GM18505 (cell line): ENCODE results near the gene C5orf15.

ENCODE experiments used
- ATAC-seq: cut with Tn5 transposase; IDR thresholded peaks from one replicate; pipeline ENCODE4 v1.9.1; 2021; ENCODE audit not compliant: unreplicated experiment
- POLR2A ChIP-seq: IDR thresholded peaks from 4 replicates; pipeline ENCODE4 v1.6.1; 2011; ENCODE audit warnings: borderline replicate concordance; ENCODE audit not compliant: insufficient read depth, insufficient read length; ENCODE audit errors: extremely low read depth

The C5orf15 gene

GRCh38 chr5:133933169-133933509 is 35.3 kb downstream of the C5orf15 start:
- no peak for ATAC-seq
- no peak for TF ChIP-seq POLR2A

GRCh38 chr5:133932441-133933168 is 35.8 kb downstream of the C5orf15 start:
- no peak for ATAC-seq
- no peak for TF ChIP-seq POLR2A

- no peak for TF ChIP-seq POLR2A
- no peak for ATAC-seq
Observed at GRCh38 chr5:133931546-133931945, 36.9 kb downstream of the C5orf15 start.

- no peak for TF ChIP-seq POLR2A
- ATAC-seq = no peak
Observed at GRCh38 chr5:133930813-133931090, 37.7 kb downstream of the C5orf15 start.

GRCh38 chr5:133930061-133930812 is 38.2 kb downstream of the C5orf15 start:
- ATAC-seq = no peak
- TF ChIP-seq POLR2A = peak; percentile 52

- peak; percentile 1 for TF ChIP-seq POLR2A
- ATAC-seq = no peak
Observed at GRCh38 chr5:133928587-133929393, 39.6 kb downstream of the C5orf15 start.

GRCh38 chr5:133927300-133928180 is 40.9 kb downstream of the C5orf15 start:
- no peak for TF ChIP-seq POLR2A
- no peak for ATAC-seq

GRCh38 chr5:133926489-133927299 is 41.7 kb downstream of the C5orf15 start:
- no peak for ATAC-seq
- TF ChIP-seq POLR2A = no peak

- TF ChIP-seq POLR2A = no peak
- ATAC-seq = no peak
Observed at GRCh38 chr5:133925866-133926488, 42.4 kb downstream of the C5orf15 start.

- no peak for ATAC-seq
- TF ChIP-seq POLR2A = no peak
Observed at GRCh38 chr5:133925269-133925668, 43.2 kb downstream of the C5orf15 start.

- ATAC-seq = no peak
Observed at GRCh38 chr5:133924221-133924920, 44.1 kb downstream of the C5orf15 start.

More at GRCh38 chr5:133924221-133924920, 44.1 kb downstream of the C5orf15 start:
- no peak for TF ChIP-seq POLR2A
